Effector CD8-positive, alpha-beta T cell (primary cell): ENCODE results near the gene LDLRAD4.

Experiments
- DNase-seq: peaks from one replicate; lab custom pipeline; 2025; lab: John Stamatoyannopoulos, UW

Gene LDLRAD4

DNA sequence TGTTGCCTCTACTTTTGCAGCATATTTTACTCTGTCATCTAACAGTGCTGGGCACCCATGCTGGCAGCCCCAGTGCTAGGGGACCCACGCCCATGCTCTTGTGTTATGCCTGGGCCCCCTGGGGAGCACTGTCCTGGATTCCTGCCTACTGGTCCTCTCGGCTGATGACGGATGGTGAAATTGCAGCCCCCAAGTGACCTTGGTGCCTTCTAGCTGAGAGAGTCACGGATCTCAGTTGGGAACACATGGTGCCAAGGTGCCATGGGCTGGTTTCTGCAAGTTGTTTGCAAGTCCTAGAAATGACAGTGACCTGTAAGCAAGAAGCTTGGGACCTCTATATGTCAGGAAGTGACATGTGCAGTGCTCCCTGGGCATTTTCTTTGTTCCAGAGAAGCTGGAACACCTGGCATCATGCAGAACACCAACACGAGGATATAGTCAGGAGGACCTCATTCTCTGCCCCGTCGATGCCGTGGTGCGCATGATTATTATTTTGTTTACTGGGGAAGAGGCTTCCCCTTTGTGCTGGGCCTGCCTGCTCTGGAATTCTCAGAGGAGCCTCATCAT is 187.6 kb downstream of the LDLRAD4 start:
- no peak for DNase-seq

DNA sequence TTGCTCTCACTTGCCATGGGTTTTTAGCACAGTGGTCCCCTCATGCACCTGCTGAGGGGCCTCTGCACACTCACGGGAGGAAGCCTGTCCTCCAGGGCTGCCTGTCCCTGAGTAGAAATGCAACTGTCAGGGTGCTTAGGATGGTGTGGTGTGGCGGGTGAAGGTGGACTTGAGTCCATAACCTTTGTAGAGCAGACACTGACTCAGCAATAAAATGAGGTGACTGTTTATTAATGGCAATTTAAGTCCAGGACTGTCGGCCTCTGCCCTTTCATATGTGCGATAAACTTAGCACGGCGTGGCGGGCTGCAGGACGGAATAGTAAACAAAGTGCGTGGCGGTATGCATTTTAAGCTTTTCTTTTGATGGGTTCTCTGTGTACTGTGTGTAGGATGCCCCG is 188.2 kb downstream of the LDLRAD4 start:
- no peak for DNase-seq

DNA sequence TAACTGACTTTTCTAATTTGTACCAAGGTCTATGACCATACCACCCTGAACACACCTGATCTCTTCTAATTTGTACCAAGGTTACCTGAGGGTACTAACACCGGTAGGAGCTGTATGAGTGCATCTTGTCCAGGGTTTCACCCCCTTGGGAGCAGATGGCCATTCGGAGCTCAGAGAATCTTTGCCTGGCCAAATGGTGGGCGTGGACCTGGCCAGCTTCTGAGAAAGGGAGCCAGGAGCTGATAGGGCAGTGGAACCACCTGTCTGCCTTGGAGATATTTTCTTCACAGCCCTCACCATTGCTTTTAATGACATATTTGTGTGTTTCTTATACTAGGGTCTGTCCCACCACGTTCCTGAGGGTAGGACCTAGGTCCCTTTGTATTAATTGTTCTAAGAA is 188.9 kb downstream of the LDLRAD4 start:
- DNase-seq, result no peak

DNA sequence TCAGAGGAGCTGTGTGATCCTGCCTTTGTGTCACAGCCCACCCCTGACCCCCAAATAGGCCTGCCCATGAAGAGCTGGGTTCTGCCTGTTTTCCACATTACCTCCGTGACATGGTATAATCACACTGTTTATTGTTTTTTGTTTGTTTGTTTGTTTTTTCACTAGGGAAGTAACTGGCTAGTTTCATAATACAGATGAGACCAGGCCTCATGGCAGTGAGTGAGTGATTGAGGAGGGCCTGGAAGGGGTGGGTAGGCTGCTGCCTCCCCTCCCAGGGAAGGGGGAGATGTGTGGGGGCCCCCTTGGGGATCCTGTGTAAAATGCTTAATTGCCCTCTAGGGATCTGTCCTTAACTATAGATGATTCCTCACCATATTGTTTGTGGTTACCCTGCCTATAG is 190.5 kb downstream of the LDLRAD4 start:
- no peak for DNase-seq

DNA sequence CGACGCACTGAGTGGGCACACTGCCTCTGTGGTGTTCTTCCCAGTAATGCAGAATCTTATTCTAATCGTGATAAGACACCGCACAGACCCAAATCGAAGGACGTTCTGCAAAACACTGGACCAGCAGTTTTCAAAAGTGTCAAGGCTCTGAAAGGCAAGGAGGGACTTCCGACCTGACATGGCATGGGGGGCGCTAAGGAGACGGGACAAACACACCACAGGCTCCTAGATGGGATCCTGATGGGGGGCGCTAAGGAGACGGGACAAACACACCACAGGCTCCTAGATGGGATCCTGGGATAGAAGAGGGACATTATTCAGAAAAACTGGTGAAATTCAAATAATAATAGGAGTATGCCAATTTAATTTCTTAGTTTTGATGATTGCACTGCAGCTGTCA is 191.4 kb downstream of the LDLRAD4 start:
- no peak for DNase-seq

DNA sequence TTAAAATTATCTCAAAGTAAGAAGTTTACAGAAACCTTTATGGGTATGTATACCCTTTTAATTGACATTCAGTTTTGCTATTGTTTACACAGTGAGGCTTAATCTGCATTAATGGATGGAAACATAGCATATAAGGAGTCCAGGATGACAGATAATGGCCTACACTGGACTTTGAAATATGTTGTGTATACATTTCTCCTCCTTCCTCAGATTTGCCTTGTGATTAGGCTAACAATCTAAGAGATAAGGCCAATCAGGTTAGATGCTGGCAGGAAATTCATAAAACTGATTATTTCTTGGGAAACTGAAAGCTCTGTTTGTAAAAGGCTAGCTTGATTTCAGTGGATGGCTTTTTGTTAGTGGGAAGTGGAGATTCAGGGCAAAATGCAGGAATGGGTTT is 191.9 kb downstream of the LDLRAD4 start:
- no peak for DNase-seq

DNA sequence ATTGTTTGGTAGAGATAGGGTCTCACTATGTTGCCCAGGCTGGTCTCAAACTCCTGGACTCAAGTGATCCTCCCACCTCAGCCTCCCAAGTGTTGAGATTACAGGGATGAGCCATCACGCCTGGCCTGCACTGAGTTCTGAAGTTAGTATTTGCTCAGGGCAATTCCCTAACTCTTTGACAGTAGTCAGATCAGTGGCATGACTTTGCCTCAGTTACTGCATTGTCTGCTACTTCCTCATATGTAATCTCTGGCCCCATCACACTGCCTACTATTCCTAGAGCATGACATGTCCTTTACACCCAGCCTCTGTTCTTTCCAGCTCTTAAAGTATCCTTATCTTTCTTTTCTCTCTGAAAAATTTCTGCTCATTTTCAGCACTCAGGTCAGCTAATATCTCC is 193.5 kb downstream of the LDLRAD4 start:
- no peak for DNase-seq

DNA sequence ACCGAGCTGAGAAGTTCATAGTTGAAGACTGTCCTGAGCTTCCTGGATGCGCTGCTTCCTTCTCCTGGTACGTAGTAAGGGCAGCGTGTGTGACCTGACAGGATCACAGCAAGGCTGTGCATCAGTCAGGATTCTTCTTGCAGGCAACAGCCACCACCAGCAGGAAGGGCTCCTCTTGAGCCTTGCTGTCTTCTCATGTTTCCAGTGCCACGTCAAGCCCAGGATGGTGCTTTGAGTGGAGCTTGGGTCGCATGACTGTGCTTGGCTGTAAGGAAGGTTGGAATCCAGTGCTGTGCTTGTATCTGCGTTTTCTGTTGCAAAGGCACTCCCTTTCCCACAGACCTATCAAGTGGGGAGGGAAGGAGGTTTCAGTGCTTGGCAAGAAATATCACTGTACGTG is 194.3 kb downstream of the LDLRAD4 start:
- no peak for DNase-seq

DNA sequence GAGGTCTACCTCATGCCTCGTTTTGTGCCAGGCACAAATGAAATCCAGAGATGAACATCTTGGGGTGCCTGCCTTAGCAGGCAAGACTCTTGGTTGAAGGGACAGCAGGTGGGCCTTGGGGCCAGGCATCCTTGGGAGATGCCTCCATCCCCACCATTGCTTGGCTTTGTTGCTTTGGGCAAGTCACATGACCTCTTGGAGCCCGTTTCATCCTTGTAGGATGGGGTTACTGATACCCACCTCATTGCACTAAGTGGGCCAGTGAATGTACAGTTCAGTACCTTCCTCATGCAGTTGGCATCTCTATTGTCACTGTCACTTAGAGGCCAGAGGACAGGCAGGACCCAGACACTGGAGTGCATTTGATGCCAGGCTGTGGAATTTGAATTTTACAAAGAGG is 195.5 kb downstream of the LDLRAD4 start:
- no peak for DNase-seq

DNA sequence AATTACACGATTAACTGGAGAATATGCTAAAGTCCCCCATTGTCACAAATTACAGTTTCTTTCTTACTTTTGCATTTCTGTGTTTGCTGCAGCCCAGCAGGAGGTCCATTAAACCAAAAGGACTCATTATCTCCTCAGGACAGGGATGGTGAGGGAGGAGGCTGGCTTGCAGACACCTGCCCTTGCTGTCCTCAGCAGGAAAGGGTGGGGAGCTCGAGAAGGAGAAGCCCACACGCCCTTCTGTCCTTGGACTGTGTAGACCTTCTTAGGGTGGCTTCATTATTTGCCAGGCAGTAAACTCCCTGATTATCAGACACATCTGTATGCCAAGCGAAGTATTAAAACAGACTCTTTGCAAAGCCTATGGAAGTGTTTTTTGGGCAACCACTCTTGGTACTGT is 196.0 kb downstream of the LDLRAD4 start:
- no peak for DNase-seq

DNA sequence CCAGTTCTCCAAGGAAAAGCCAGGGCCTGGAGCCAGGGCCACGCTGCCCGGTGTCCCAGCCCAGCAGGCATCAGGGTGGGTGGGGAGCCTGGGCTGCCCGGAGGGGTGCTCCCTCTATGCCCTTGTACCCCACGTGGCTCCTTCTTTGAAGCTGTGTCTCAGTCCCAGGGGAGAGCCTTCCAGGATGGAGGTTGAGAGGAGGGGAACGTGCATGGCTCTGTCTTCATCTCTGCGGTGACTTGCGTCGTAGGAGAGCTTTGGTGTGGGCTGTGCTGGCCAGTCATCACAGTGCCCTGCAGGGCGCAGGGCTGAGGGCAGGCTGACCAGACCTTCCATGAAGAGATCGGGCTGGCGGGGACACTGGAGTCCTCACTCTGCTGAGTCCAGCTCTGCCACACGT is 197.2 kb downstream of the LDLRAD4 start:
- no peak for DNase-seq

DNA sequence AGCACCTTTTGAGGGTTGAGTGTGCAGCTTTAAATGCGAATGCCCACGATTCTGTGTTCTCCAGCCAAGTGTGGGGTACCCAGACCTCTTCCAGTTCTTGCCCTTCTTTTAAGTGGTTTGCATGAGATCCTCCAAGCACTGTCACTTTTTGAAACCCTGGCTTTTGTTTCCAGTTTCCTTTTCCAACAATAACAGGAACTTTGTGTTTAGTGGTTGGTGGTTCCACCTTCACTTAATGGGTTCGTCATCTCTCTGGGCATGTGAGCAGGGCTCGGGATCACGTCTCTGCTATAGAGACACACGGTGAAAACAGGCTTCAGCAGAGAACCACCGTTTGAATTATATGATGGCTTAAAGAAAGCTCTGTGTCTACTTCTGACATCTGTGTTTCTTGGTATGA is 197.6 kb downstream of the LDLRAD4 start:
- DNase-seq, result no peak

DNA sequence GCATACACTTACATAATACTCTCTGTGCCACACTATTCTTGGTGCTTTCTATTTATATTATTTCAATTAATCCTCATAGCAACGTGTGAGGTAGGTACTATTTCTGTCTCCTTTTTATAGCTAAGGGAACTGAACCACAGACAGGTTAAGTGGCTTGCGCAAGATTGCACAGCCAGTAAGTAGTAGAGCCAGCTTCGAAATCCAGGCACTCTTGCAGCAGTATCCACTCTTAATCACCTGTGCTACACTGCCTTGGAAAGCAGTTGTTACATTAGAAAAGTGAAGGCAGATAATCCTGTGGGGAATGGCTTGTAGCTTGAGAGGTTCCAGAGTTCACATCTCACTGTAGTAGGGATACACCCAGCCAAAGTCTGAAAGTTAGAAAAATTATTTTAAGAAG is 198.3 kb downstream of the LDLRAD4 start:
- no peak for DNase-seq

DNA sequence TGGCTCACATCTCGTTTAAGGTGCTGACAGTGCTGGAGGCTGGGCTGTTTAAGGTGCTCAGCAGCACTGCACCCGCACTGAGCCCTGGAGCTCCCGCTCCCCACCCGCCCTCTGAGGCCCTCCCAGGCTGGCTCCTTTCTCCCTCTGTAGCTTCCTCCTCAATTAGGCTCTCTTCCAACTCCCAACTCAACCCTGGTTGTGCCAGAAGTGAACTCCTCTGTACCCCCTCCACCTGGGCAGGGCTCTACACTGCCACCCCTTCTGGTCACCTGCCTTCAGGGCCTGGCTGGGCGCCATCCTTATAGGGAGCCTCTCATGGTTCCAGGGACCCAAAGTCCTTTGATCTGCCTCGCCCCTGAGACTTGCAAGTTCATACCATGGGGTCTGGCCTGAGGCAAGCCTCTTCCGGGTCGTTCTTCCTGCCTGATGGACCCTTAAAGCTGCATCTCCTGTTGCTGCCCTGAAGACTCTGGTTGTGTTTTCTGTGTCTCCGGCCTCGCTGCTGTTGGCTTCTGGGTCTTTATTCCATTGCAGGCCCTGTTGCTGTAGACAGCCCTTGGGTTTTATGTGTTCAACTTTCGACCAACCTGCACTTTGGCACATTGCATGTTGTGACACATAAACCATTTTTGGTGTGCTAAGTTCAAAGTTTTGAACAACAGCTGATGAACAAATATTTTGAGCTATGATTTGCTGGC is 199.6 kb downstream of the LDLRAD4 start:
- DNase-seq, result no peak

DNA sequence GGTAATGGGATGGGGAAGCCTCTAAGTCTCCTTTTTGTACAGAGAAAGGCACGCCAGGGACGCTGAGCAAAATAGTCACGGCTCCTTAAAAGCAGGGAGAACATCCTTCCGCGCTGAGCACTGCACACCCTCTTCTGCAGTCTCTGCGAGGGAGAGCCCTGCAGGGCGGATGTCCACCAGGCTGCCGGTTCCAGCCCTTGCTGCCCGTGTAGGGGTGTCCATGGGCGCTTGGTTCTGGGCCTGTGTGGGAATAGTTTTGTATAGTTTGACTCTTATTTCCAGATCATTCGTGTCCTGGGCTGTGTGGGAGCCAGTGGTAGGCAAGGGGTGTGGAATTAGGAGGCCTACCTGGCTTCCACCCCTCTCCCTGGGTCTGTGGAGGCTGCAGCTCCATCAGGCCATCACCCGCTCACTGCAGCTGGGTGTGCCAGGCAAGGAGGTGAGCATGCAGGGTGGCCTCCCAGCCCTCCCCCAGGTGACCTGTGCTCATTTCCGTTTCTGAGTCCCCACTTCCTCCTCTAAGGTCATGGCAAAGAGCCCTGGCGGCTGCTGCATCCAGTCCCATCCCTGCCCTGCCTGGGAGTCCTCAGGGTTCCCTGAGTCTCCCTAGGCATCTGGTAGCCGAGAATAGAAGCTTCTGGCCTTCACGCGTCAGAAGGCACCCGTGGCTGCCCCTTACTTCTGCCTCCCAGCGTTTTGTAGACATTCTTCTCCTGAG is 202.6 kb downstream of the LDLRAD4 start:
- no peak for DNase-seq

DNA sequence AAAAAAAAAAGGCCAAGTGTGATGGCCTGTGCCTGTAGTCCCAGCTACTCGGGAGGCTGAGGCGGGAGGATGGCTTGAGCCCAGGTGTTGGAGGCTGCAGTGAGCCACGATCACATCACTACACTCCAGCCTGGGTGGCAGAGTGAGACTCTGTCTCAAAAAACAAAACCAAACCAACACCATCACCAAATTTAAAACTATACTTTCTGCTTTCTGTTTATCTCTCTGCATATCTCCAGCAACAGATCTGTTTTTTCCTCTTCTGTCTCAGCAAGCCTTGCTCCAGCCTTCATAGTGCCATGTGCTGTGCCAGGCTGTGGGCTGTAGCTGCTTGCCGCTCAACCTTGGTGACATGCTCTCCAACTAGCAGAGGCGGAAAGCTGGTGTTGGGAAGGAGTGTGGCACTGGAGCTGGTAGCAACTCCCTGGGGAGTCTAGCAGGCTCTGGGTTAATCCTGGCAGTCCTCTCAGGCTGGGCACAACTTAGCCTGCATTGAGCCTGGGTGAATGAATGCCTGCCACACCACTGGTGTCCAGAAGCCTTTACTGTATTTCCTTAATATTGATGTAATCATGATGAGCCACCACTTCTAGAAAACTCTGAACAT is 204.1 kb downstream of the LDLRAD4 start:
- DNase-seq, result no peak

DNA sequence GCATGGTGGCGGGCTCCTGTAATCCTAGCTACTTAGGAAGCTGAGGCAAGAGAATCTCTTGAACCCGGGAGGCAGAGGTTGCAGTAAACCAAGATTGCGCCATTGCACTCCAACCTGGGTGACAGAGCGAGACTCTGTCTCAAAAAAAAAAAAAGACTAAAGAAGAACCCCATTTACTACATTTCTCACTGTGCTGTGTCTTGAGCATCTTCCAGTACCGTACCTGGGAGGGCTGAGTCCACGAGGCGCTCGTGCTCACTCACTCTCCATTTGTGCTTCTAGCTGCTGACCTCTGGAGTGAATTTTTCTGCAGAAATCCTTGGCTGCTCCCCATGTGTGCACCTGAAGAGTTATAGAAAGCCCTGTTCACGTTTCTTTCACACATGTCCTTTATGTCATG is 204.8 kb downstream of the LDLRAD4 start:
- no peak for DNase-seq

DNA sequence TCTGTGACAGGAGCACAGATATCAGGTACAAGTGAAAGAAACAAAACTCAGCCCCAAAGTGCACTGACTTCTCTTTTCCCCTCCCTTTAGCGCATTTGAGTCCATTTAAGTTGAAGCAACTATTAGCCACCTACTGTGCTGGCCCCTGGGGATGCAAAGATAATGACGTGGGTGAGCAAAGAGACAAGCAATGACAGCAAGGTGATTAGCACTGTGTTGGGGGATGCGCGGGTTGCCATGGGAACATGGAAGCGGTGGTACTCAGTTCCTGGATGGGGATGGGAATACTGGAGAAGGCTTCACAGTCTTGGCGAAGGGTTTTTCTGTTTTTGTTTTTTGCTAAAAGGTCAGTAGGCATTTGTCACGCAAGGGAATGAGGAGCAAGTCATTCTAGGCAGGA is 205.8 kb downstream of the LDLRAD4 start:
- no peak for DNase-seq

DNA sequence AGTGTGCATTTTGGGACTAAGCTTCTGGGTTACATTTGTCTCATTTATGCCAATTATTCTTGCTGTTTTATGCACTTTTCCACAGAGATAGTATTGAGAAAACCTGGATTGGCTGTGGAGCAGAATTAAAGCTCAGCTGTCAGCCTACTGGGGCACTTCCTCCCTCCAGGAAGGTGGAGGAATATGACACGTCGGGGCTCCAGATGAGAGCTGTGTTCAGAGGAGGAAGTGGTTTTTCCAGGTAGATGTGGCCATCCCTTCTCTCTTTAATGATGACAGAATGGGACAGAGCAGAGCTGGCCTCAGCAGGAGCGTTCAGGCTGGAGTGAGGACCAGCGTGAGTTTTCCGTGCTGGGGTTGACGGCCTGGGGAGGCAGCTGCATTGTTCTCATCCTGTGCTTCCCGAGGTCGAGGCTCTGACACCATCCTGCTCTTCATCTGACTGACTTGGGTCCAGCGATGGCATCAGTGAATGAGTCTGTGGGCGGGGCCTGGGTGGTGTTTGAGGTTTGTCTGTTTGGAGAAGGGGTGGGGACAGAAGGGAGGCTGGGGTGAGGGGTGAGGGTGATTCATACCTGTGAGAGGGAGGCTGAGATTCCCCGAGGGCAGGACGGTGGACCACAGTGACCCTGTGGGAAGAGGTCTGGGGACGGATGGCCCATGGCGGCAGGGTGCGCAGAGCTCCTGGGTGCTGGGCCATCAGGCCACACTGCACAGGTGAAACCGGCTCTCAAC is 207.0 kb downstream of the LDLRAD4 start:
- DNase-seq, result no peak

DNA sequence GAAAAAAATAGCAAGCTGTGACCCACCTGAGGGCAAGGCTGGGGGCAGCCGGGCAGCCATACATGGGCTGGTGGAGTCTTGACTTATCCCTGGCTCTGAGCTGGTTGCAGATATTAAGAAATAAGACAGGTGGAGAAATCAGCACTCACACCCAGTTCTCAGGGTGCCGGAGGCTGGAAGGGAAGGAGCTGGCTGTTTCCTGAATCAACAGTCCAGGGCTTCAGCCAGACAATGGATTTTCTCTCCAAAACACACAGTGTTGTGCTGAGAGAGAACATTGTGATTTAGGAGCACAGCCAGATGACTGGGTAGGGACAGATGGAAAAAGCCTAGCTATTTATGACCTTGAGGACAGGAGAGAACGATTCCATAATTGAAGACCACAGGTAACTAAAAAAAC is 208.8 kb downstream of the LDLRAD4 start:
- DNase-seq, result no peak

DNA sequence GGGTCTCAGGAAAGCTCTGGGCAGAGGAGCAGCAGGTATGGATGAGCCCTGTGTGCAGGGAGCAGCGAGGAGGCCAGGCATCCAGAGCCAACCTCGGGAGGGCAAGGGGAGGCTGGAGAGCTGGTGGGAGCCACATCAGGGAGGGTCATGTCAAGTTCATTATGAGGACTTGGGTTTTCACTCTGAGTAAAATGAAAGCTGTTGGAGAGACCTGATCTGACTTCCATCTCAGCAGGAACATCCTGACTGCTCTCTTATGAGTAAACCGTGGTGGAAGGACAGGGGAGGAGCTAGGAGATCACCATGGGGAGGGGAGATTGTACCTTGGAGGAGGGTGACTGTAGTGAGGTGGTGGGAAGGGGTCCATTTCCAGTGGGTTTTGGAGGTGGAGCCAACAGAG is 209.8 kb downstream of the LDLRAD4 start:
- DNase-seq, result no peak

DNA sequence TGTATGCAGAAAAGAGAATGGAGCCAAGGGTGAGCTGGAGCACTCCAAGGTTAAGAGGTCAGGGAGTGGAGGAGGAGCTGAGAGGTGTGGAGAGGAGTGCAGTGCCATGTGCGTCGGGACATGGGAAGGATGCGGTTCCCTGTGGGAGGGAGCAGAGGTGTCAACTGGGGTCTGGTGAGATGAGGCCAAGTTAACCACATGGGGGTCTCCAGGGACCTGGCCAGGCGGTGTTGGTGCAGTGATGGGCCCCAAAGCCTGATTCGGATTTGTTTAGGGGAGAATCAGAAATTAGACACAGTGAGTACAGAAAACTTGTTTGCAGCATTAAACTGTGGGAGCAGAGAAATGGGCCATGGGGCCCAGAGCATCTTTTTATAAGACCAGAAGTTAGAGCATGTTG is 210.5 kb downstream of the LDLRAD4 start:
- no peak for DNase-seq
